Aorta (tissue), 5 donors: ENCODE results near the gene CFAP45. TPM values are rescaled to one million over a fixed set of nuclear protein-coding genes. Genes with fewer than 3 reads are reported as not detected.

Experiments
- ATAC-seq: fragments of 200-7000 bp; cut with Tn5 transposase; one replicate; pipeline ENCODE4 v1.9.1; 2022; ENCODE audit warnings: moderate library complexity; ENCODE audit not compliant: low FRiP score
- DNase-seq, 2 donors: peaks; one replicate each; pipeline ENCODE4 v3.0.0-alpha.2; 2020
- H3K27ac ChIP-seq, 2 donors: one replicate each; pipeline ENCODE4 v1.5.1; 2013; ENCODE audit warnings: low read length in 2 of 2, mild to moderate bottlenecking in 2 of 2, moderate library complexity in 2 of 2, control low read depth in 1 of 2, inconsistent platforms in 1 of 2, low read depth in 1 of 2
- H3K27me3 ChIP-seq, 2 donors: one replicate each; pipeline ENCODE4 v1.6.1; 2013; ENCODE audit warnings: control low read depth in 1 of 2, low read length in 1 of 2, mild to moderate bottlenecking in 1 of 2, moderate library complexity in 1 of 2; ENCODE audit not compliant: insufficient read depth in 2 of 2, control insufficient read depth in 1 of 2
- H3K36me3 ChIP-seq, 2 donors: one replicate each; pipeline ENCODE4 v1.6.1; 2013; ENCODE audit warnings: control low read depth in 1 of 2, low read length in 1 of 2, mild to moderate bottlenecking in 1 of 2; ENCODE audit not compliant: insufficient read depth in 2 of 2, control insufficient read depth in 1 of 2
- H3K4me1 ChIP-seq, 2 donors: one replicate each; pipeline ENCODE4 v1.6.1; 2013; ENCODE audit warnings: low read length in 2 of 2, control low read depth in 1 of 2, mild to moderate bottlenecking in 1 of 2, moderate library complexity in 1 of 2; ENCODE audit not compliant: insufficient read depth in 2 of 2, control insufficient read depth in 1 of 2
- H3K4me3 ChIP-seq, 2 donors: one replicate each; pipeline ENCODE4 v1.5.1; 2013; ENCODE audit warnings: low read length in 2 of 2, control low read depth in 1 of 2, mild to moderate bottlenecking in 1 of 2
- H3K9me3 ChIP-seq: one replicate; pipeline ENCODE4 v1.6.1; 2013; ENCODE audit warnings: mild to moderate bottlenecking, low read length; ENCODE audit not compliant: control insufficient read depth
- WGBS, 2 donors: extraction: QIAGEN DNeasy Blood & Tissue Kit; methylation state at CpG; one replicate each; pipeline ENCODE4 v1.1.7; 2013; 5-methylcytosine and 5-hydroxymethylcytosine counted together
- intact Hi-C, 2 donors: fragments of 100-400 bp; cut with DNase I; formaldehyde crosslinking; loops; one replicate each; pipeline versions ENCODE4 v1.14.2 to v1.15.0; 2022
- polyA plus RNA-seq, 2 donors: library from polyadenylated mRNA; stranded (reverse); fragments of 200-250 nt; gene quantifications; one replicate each; pipeline ENCODE4 v1.2.3, GENCODE V29; 2013
- total RNA-seq, 2 donors: library from RNA; stranded (reverse); fragmentation: NEBNext Ultra II Directional; extraction: Animal tissue kit (Norgen Biotek cat#: 25700); gene quantifications; one replicate each; pipeline ENCODE4 v1.2.1, GENCODE V29; 2021
- donor health status: healthy with polysubstance abuse.
- donor health status: Bipolar disorder and iron deficiency.
- donor health status: DM: no; HTN: no; CAD: no.
- donor health status: DM: no; HTN: no; CAD: no.
- donor health status: DM: yes; HTN: yes; CAD: no.

CFAP45 gene
- total and polyA plus RNA-seq, 4 donors: 2.5 to 2.7 (median 2.7) TPM; not detected in 1

DNA sequence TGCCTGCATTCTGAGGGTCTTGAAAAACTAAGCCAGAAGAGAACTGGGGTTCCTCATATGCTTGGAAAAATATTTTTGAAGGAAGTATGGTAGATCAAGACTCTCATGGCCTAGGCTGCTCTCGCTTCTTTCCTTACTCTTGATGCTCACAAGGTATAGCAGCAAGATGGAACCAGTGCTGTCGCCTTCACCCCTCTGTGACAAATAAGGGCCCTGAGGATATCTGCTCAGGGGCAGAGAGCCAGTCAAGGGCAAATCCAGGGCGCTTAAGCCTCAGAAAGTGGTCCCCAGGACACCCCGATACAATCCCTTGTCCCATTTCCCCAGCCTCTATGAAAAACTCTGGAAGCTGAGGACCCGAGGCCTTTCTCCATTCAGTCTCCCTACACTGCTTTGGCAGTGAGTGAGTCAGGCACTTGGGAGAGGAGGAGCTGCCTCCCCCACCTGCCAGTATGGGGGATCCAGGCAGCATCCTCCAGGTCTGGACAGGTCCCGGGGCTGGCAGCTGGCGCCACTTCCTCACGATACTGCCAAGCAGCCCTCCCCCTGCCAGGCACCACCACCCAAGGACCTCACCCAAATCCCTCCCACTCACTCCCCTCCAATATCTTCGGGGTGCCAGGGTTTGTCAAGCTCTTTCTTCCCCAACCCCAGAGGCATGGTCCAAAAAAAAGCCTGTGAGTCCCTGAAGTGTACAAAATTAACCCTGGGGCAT is 44.1 kb upstream of the CFAP45 start:
- Histone ChIP-seq H3K9me3 (no peaks in the 10 kb centered on the region), H3K27ac (no peak overlapping the region), H3K36me3 (no peaks in the 10 kb centered on the region), H3K4me1 (no peaks in the 10 kb centered on the region), H3K27me3 (no peaks in the 10 kb centered on the region), H3K4me3 (no peak overlapping the region)
- intact Hi-C loops: loop anchor here in 1 of 2 donors (2.0 to 5.0 kb wide), 2 partner anchors 57 to 147 kb away; no protein-coding TSS in a partner anchor
- no peak for DNase-seq
- WGBS, 2 donors: 72 to 80% methylated on average over 9 of the region's 9 CpGs
- no peak for ATAC-seq

DNA sequence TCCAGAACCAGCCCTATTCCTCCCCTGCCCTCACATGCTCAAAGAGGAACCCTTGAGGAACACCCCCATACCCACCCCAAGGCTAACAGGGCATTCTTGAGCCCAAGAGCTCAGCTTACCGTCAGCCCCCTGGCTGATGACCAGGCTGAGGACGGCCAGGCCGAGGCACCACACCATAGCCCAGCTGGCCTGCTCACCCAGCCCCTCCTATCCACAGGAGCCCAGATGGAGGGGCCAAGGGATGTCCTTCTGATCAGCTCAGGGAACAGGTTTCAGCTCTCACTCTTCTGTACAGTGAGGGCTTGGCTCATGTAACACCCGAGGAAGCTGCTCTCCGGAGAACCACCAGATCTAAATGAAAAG is 43.3 kb upstream of the CFAP45 start:
- ATAC-seq (no peak), DNase-seq (no peak)
- no peaks in the 10 kb centered on the region for H3K36me3 ChIP-seq
- 81 to 83% methylated on average over 5 of the region's 5 CpGs for WGBS, 2 donors
- H3K4me1 ChIP-seq: no peaks in the 10 kb centered on the region
- no peak overlapping the region for H3K27ac ChIP-seq
- H3K9me3 ChIP-seq: no peaks in the 10 kb centered on the region
- no peaks in the 10 kb centered on the region for H3K27me3 ChIP-seq
- intact Hi-C loops: loop anchor here in 1 of 2 donors (5.0 kb wide), 1 partner anchor 146 kb away; no protein-coding TSS in a partner anchor
- no peak overlapping the region for H3K4me3 ChIP-seq

- H3K27ac ChIP-seq: no peak overlapping the region
- no peaks in the 10 kb centered on the region for H3K36me3 ChIP-seq
- 90% methylated on average over 15 of the region's 15 CpGs for WGBS, 2 donors
- H3K4me1 ChIP-seq: no peaks in the 10 kb centered on the region
- no peaks in the 10 kb centered on the region for H3K27me3 ChIP-seq
- peak in 1 of 2 donors; percentile 42 for DNase-seq
- no peak overlapping the region for H3K4me3 ChIP-seq
- ATAC-seq: no peak
- H3K9me3 ChIP-seq: no peaks in the 10 kb centered on the region
- intact Hi-C loops: loop anchor here in 1 of 2 donors (5.0 kb wide), 1 partner anchor 145 kb away; no protein-coding TSS in a partner anchor
Observed at GRCh38 chr1:159942632-159943277, 42.8 kb upstream of the CFAP45 start.

DNA sequence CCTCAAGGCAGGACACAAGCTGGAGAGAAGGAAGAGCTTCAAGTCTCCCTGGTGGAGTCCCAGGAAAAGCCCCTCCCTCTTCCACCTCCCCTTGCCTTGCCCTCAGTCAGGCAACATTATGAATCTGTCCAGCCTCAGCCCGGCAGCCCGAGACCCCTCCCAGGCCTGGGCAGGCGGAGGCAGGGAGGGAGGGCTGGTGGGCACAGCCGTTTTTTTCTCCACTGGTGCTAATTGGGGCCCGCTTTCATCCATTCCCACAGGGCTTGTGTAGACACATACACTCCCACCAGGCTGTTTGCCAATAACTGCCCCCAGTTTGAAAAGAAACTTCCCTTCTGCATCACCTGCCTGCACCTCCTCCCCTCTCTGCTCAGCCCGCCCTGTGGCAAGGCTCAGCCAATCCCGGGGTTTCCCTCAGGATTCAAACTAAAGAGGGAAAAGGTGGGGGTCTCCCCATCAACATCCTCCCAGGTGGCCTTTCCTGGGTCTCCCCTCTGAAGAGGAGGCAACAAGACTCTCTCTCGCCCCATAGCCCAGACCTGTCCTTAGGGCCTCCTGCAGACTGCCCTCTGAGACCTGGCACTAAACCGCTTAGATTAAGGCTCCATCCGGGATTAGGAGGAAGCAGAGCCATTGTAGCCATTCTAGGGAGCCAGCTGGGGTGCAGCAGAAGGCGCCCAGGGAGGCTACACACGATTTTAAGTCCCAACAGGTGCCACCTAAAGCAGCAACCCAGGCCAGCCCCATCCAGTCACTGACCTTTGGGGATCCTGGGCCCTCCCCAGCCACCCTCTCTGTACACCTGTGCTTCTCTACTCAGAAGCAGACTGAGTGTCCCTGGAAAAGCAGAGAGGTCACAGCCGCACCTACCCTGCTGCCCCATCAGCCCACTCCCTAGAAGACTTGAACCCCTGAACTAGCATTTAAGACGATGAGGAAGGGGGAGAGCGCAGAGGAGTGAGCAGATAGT is 41.9 kb upstream of the CFAP45 start:
- H3K36me3 ChIP-seq: no peaks in the 10 kb centered on the region
- intact Hi-C loops: loop anchor here in 1 of 2 donors (5.0 kb wide), 1 partner anchor 145 kb away; no protein-coding TSS in a partner anchor
- no peaks in the 10 kb centered on the region for H3K4me1 ChIP-seq
- ATAC-seq (no peak), DNase-seq (peak in 1 of 2 donors; percentile 48)
- no peak overlapping the region for H3K27ac ChIP-seq
- H3K9me3 ChIP-seq: no peaks in the 10 kb centered on the region
- WGBS, 2 donors: 81 to 83% methylated on average over 14 to 15 of the region's 15 CpGs
- H3K4me3 ChIP-seq: no peak overlapping the region
- H3K27me3 ChIP-seq: no peaks in the 10 kb centered on the region

- H3K27me3 ChIP-seq: no peaks in the 10 kb centered on the region
- H3K4me3 ChIP-seq: no peak overlapping the region
- intact Hi-C loops: loop anchor here in 1 of 2 donors (5.0 kb wide), 1 partner anchor 144 kb away; no protein-coding TSS in a partner anchor
- no peaks in the 10 kb centered on the region for H3K9me3 ChIP-seq
- H3K36me3 ChIP-seq: no peaks in the 10 kb centered on the region
- ATAC-seq (no peak), DNase-seq (peak in 1 of 2 donors; percentile 39)
- 73 to 86% methylated on average over 5 of the region's 5 CpGs for WGBS, 2 donors
- no peak overlapping the region for H3K27ac ChIP-seq
- H3K4me1 ChIP-seq: no peaks in the 10 kb centered on the region
Observed at GRCh38 chr1:159941141-159941540, 41.2 kb upstream of the CFAP45 start.

DNA sequence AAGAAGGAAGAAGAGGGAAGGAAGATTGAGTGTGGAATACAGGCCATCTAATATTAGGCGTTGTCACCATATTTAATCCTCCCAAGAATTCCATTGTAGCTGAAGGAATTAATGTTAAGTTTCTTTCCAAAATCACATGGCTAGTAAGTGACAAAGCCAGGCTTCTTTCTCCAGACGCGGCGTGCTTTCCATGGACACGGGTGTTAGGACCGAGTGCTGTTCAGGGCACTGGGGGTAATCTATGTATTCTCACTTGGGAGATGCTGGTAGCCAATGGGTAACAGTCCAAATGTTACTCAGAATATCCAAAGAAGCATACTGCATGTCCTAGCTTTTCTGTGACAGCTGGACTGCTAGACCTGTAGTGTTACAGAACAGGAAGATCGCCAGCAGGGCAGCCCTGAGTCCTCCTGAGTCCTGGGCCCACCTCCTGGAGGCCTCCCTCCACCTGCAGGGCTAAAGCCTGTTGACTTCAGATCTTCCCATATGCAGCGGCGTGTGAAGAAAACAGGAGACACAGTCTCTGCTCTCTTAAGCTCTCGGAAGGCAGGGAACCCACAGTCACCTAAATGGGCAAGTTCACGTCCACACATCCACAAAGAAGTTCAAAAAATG is 40.1 kb upstream of the CFAP45 start:
- H3K27ac ChIP-seq: no peak overlapping the region
- H3K36me3 ChIP-seq: no peaks in the 10 kb centered on the region
- no peaks in the 10 kb centered on the region for H3K27me3 ChIP-seq
- intact Hi-C loops: loop anchor here in 1 of 2 donors (5.0 kb wide), 1 partner anchor 143 kb away; no protein-coding TSS in a partner anchor
- H3K4me1 ChIP-seq: no peaks in the 10 kb centered on the region
- 95 to 97% methylated on average over 11 of the region's 11 CpGs for WGBS, 2 donors
- ATAC-seq (no peak), DNase-seq (peak in 1 of 2 donors; percentile 51)
- no peaks in the 10 kb centered on the region for H3K9me3 ChIP-seq
- H3K4me3 ChIP-seq: no peak overlapping the region

GRCh38 chr1:159939678-159940002 is 39.7 kb upstream of the CFAP45 start:
- Histone ChIP-seq H3K4me1 (no peaks in the 10 kb centered on the region), H3K36me3 (no peaks in the 10 kb centered on the region), H3K9me3 (no peaks in the 10 kb centered on the region), H3K27me3 (no peaks in the 10 kb centered on the region), H3K27ac (no peak overlapping the region), H3K4me3 (no peak overlapping the region)
- DNase-seq (no peak), ATAC-seq (no peak)
- WGBS, 2 donors: 92 to 95% methylated on average over 3 of the region's 3 CpGs
- intact Hi-C loops: loop anchor here (5.0 kb wide), 2 partner anchors 68 to 142 kb away; no protein-coding TSS in a partner anchor
